Neural crest cell (in vitro differentiated cells): ENCODE data around the gene PRELID3B. TPM values are rescaled to one million over a fixed set of nuclear protein-coding genes. Genes with fewer than 3 reads are reported as not detected.

ENCODE experiments used
- DNase-seq: peaks from one replicate; pipeline ENCODE4 v3.0.0; 2021; ENCODE audit warnings: low read depth, mixed read lengths, low spot score
- H3K27ac Mint-ChIP-seq: one replicate; pipeline ENCODE4 v1.8.0; 2021; ENCODE audit warnings: mild to moderate bottlenecking, mixed read lengths; ENCODE audit not compliant: unreplicated experiment
- H3K27me3 Mint-ChIP-seq: 2 replicates; pipeline ENCODE4 v1.8.0; 2021; ENCODE audit warnings: low read depth, mild to moderate bottlenecking, mixed read lengths
- H3K36me3 Mint-ChIP-seq: 2 replicates; pipeline ENCODE4 v1.8.0; 2021; ENCODE audit warnings: low read depth, mild to moderate bottlenecking, mixed read lengths
- H3K4me1 Mint-ChIP-seq: 2 replicates; pipeline ENCODE4 v1.8.0; 2021; ENCODE audit warnings: mixed read lengths
- H3K4me3 Mint-ChIP-seq: one replicate; pipeline ENCODE4 v1.8.0; 2021; ENCODE audit warnings: mild to moderate bottlenecking, mixed read lengths
- H3K9me3 Mint-ChIP-seq: 2 replicates; pipeline ENCODE4 v1.8.0; 2021; ENCODE audit warnings: mixed read lengths
- total RNA-seq: library from RNA; stranded (reverse); gene quantifications from 2 replicates; pipeline ENCODE4 v1.2.1, GENCODE V29; 2021
- TF ChIP-seq, protein P1 (sequence below): fragments of 200-600 bp; sonication (generic); conservative IDR thresholded peaks from 2 replicates; pipeline ENCODE4 v1.5.0; 2021; ENCODE audit warnings: antibody characterized with exemption, mild to moderate bottlenecking

Gene PRELID3B
- total RNA-seq, 1 donor from 2014 or later: 45.3 TPM

GRCh38 chr20:58986968-58987517 is 55.5 kb downstream of the PRELID3B start:
- TF ChIP-seq, protein P1, sequence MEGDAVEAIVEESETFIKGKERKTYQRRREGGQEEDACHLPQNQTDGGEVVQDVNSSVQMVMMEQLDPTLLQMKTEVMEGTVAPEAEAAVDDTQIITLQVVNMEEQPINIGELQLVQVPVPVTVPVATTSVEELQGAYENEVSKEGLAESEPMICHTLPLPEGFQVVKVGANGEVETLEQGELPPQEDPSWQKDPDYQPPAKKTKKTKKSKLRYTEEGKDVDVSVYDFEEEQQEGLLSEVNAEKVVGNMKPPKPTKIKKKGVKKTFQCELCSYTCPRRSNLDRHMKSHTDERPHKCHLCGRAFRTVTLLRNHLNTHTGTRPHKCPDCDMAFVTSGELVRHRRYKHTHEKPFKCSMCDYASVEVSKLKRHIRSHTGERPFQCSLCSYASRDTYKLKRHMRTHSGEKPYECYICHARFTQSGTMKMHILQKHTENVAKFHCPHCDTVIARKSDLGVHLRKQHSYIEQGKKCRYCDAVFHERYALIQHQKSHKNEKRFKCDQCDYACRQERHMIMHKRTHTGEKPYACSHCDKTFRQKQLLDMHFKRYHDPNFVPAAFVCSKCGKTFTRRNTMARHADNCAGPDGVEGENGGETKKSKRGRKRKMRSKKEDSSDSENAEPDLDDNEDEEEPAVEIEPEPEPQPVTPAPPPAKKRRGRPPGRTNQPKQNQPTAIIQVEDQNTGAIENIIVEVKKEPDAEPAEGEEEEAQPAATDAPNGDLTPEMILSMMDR: no peak
- no peak for DNase-seq
- Mint-ChIP-seq H3K36me3 (peaks cover 22% of the 10 kb centered on the region), H3K4me3 (no peak overlapping the region), H3K9me3 (no peaks in the 10 kb centered on the region), H3K27me3 (no peaks in the 10 kb centered on the region), H3K27ac (no peak overlapping the region), H3K4me1 (peaks cover 29% of the 10 kb centered on the region)

- H3K9me3 Mint-ChIP-seq: no peaks in the 10 kb centered on the region
- H3K4me3 Mint-ChIP-seq: no peak overlapping the region
- no peak overlapping the region for H3K27ac Mint-ChIP-seq
- TF ChIP-seq, protein P1: no peak
- peaks cover 29% of the 10 kb centered on the region for H3K4me1 Mint-ChIP-seq
- no peaks in the 10 kb centered on the region for H3K27me3 Mint-ChIP-seq
- no peak for DNase-seq
- H3K36me3 Mint-ChIP-seq: peaks cover 22% of the 10 kb centered on the region
These were observed 56.2 kb downstream of the PRELID3B start for GRCh38 chr20:58986286-58986967.

- H3K4me1 Mint-ChIP-seq: peaks cover 29% of the 10 kb centered on the region
- H3K4me3 Mint-ChIP-seq: no peak overlapping the region
- H3K9me3 Mint-ChIP-seq: no peaks in the 10 kb centered on the region
- TF ChIP-seq, protein P1: no peak
- peaks cover 22% of the 10 kb centered on the region for H3K36me3 Mint-ChIP-seq
- H3K27me3 Mint-ChIP-seq: no peaks in the 10 kb centered on the region
- no peak overlapping the region for H3K27ac Mint-ChIP-seq
- DNase-seq: no peak
These were observed 56.9 kb downstream of the PRELID3B start for GRCh38 chr20:58985656-58986055.

DNA sequence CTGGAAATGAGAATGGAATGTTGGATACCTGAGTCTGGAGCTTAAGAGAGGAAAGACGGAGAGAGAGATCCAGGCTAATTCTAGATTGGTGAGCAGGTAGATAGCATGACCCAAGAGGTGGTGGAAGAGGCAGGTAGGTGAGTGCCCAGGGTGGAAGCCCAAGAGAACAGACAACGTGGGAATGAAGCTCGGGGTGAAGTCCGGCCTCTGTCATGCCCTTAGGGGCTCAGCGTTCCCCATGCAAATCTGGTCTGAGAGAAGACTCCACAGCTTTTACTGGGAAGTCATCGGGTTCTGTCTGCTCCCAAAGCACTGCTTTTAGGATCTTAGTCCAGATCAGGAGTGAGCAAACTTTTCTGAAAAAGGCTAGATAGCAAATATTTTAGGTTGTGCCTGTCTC is 57.9 kb downstream of the PRELID3B start:
- Mint-ChIP-seq H3K36me3 (peaks cover 20% of the 10 kb centered on the region), H3K27ac (no peak overlapping the region), H3K9me3 (no peaks in the 10 kb centered on the region), H3K4me1 (peaks cover 29% of the 10 kb centered on the region), H3K4me3 (peak overlapping the region; percentile 49), H3K27me3 (no peaks in the 10 kb centered on the region)
- TF ChIP-seq, protein P1: no peak
- no peak for DNase-seq

Other genes with a start within 250 kb of the PRELID3B start
- gene GNAS-AS1, start 191.9 kb downstream of the PRELID3B start, total RNA-seq: 3.8 and 6.3 TPM in 2 replicates
- gene GNAS, start 190.1 kb downstream of the PRELID3B start, total RNA-seq: 1,339 and 1,425 TPM in 2 replicates
- 117 and 130 TPM in 2 replicates for gene NELFCD, start 61.5 kb downstream of the PRELID3B start, total RNA-seq
- gene CTSZ, start 35.5 kb downstream of the PRELID3B start, total RNA-seq: 22.7 and 23.6 TPM in 2 replicates
- not detected in 2 replicates for gene TUBB1, start 23.4 kb downstream of the PRELID3B start, total RNA-seq
- 66.0 and 74.9 TPM in 2 replicates for gene ATP5F1E, start 10.5 kb downstream of the PRELID3B start, total RNA-seq
- not detected in 2 replicates for gene ZNF831, start 121.0 kb upstream of the PRELID3B start, total RNA-seq